Mucosa of gallbladder (tissue), 1 donor: ENCODE results near the gene STRN4. TPM values are rescaled to one million over a fixed set of nuclear protein-coding genes. Genes with fewer than 3 reads are reported as not detected.
A peak's percentile ranks its signal among the peaks of the same experiment; 100 is the strongest.
"Not testable (repeated sequence)": the region's sequence is repeated elsewhere in the genome, so short reads cannot be mapped to it uniquely, and the experiment has no call there.

Source experiments
- DNase-seq: peaks from one replicate; pipeline ENCODE4 v3.0.0-alpha.2; 2020; ENCODE audit warnings: low spot score
- total RNA-seq: library from RNA; stranded (reverse); gene quantifications from one replicate; pipeline ENCODE4 v1.2.1, GENCODE V29; 2021
- donor health status: DM: no; HTN: no; CAD: no.

STRN4 gene
- total RNA-seq, 1 donor from 2014 or later = 83.9 TPM

DNA sequence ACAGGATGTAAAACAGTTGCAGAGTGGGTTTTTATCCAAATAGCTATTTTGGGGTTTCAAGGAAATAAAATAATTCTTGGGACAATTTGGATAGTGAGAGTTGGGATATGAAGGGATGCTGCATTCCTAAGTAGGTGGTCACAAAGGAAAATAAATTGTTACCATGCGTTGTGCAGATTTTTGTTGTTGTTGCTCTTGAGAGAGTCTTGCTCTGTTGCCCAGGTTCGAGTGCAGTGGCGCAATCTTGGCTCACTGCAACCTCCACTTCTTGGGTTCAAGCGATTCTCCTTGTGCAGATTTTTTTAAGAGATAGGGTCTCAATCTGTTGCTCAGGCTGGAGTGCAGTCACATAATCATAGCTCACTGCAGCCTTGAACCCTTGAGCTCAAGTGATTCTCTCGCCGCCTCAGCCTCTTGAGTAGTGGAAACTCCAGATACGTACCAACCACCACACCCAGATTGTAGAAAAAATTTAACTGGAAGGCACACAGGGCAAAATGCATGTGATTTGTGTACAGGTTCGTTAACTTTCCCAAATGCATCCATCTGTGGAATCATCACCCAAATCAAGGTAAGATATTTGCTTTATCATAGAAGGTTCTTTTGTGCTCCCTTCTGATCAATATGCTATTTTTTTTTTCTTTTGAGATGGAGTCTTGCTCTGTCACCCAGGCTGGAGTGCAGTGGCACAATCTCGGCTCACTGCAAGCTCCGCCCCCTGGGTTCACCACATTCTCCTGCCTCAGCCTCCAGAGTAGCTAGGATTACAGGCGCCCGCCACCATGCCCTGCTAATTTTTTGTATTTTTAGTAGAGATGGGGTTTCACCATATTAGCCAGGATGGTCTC, 26.1 kb upstream of the STRN4 start:
- DNase-seq = no peak

GRCh38 chr19:46768746-46769145, 22.5 kb upstream of the STRN4 start:
- DNase-seq = peak; percentile 44

DNA sequence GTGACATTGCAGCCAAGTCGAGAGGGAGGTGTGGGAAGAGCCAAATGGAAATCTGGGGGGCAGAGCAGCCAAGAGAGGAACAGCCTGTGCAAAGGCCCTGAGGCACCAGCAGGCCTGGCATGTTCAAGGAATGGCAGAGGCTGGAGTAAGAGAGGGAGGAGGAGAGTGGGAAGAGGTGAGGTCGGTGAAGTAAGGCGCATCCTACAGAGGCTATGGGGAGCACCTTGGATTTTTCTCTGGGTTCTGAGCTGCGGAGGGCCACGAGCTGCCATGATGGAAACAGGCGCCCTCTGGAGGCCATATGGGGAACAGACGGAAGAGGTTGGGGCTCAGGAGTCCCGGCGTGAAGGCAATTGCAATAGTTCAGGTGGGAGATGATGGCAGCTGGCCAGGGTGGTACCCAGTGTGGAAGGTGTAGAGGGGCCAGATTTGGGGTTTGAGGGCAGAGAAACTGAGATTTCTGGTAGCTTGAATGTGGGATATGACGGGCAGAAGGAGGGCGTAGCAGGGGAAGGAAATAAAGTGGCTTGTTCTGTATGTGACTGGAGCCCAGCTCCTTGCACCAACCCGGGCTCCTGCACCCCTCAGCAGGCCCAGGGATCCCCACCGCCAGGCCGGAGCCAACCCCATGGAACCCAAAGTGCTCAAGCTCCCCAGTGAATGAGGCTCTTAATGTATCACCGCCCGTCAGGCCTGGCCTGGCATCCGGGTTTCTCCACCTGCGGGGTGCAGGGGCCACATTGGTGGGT, 20.5 kb upstream of the STRN4 start:
- DNase-seq = no peak

DNA sequence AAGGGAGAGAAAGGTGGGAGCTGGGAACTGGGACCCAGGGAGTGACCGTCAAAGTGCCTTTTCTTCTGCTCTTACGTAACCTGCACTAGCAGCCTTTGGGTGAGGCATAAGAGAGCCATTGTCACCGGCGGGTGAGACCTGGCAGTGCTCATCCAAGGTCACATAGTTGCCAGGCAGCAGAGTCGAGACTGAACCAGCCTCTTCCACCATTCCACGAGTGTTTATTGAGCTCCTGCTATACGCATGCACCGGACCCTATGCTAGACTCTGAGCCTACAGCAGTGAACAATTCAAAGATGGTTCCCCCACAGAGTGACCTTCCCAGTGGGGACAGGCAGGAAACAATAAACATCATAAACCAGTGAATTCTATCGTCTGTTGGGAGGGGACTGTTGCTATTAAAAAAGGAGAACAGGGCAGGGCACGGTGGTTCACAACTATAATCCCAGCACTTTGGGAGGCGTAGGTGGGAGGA, 18.6 kb upstream of the STRN4 start:
- DNase-seq = peak; percentile 78

GRCh38 chr19:46762245-46762890, 16.1 kb upstream of the STRN4 start:
- DNase-seq = no peak

DNA sequence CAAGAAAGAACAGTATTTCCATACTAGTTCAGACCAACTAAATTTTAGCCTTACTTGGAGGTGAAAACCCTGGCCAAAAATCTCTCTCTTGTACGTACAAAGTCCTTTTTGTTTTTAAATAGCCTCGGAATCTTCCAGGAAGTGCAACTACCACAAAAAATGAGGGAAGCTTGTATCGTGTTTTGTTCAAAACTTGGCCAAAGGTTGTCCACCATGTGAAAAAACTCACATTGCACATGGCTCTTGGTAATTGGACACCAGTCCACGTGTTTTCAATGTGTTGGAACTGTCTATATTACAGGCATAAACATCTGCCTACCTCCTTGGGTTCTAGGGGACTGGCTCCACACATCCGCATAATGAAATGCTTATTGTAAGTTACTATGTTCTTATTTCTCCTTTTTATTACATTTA, 15.2 kb upstream of the STRN4 start:
- no peak for DNase-seq

DNA sequence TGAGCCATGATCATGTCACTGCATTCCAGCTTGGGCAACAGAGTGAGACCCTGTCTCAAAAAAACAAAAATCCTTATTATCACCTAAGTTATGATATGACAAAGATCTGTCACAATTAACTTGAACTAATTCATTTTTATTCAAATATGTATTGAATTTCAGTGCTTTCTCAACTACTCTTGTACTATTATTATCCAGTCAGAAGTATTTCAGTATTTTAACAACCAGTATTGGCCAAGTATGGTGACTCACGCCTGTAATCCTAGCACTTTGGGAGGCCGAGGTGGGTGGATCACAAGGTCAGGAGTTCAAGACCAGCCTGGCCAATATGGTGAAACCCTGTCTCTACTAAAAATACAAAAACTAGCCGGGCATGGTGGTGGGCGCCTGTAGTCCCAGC, 14.6 kb upstream of the STRN4 start:
- DNase-seq = not testable (repeated sequence)

DNA sequence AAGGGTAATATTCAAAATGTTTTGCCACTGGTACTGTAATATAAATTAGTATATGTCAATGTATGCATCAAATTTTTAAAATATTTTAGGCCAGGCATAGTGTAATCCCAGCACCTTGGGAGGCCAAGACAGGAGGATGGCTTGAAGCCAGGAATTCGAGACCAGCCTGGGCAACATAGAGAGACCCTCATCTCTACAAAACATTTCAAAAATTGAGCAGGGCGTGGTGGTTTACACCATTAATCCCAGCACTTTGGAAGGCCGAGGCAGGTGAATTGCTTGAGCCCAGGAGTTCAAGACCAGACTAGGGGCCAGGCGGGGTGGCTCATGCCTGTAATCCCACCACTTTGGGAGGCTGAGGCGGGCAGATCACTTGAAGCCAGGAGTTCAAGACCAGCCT, 14.1 kb upstream of the STRN4 start:
- no peak for DNase-seq

GRCh38 chr19:46759817-46760333, 13.6 kb upstream of the STRN4 start:
- DNase-seq = peak; percentile 59

DNA sequence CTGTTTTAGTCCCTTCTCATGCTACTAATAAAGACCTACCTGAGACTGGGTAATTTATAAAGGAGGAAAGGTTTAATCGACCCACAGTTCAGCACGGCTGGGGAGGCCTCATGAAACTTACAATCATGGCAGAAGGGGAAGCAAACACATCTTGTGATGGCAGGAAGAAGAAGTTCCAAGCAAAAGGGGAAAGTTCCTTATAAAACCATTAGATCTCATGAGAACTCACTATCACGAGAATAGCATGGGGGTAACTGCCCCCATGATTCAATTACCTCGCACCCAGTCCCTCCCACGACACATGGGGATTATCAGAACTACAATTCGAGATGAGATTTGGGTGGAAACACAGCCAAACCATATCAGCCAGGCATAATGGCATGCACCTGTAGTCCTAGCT, 13.0 kb upstream of the STRN4 start:
- no peak for DNase-seq

GRCh38 chr19:46756544-46756888, 10.3 kb upstream of the STRN4 start:
- no peak for DNase-seq

- DNase-seq = no peak
Measured at GRCh38 chr19:46755853-46756543, 9.7 kb upstream of the STRN4 start.

DNA sequence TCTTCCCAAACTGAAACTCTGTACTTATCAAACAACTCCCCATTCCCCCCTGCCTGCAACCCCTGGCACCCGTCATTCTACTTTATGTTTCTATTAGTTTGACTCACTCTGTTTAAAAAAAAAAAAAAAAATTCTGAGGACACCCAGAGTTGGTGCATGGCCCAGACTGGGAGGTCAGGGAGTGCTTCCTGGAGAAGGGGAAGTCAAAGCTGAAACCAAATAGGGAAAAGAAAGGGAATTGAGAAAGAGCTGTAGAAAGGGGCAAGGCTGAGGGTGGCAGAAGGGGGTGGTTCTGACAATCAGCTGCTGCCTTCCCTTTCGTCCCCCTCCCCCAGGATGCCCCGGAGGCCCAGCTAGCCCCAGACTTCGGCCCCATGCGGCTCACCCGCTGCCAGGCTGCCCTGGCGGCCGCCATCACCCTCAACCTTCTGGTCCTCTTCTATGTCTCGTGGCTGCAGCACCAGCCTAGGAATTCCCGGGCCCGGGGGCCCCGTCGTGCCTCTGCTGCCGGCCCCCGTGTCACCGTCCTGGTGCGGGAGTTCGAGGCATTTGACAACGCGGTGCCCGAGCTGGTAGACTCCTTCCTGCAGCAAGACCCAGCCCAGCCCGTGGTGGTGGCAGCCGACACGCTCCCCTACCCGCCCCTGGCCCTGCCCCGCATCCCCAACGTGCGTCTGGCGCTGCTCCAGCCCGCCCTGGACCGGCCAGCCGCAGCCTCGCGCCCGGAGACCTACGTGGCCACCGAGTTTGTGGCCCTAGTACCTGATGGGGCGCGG, 9.0 kb upstream of the STRN4 start:
- DNase-seq = no peak

GRCh38 chr19:46753420-46754155, 7.3 kb upstream of the STRN4 start:
- DNase-seq = peak; percentile 51

DNA sequence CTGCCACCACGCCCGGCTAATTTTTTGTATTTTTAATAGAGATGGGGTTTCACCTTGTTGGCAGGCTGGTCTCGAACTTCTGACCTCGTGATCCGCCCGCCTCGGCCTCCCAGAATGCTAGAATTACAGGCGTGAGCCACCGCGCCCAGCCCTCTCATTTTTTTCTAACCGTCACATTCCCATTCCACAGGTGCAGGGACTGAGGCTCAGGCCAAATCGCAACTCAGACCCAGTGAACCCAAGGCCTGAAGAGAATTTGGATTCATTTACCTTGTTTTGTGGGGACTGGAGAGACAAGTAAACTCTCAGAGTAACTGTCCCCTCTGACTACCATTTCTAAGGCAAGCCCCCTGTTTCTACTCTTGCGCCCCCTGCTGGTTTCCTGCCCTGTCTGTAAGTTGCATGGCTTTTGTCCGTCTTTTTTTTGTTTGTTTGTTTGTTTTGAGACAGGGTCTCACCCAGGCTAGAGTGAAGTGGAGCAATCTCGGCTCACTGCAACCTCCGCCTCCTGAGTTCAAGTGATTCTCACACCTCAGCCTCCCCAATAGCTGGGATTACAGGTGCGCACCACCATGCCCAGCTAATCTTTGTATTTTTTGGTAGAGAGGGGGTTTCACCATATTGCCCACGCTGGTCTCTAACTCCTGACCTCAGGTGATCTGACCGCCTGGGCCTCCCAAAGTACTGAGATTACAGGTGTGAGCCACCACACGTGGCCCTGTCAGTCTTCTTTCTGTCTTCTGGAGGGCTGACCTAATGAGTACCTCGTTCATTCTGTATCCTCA, 2.3 kb upstream of the STRN4 start:
- DNase-seq = no peak

GRCh38 chr19:46745521-46746280, 549 bp downstream of the STRN4 start, which contains the start of gene FKRP:
Gene FKRP, plus strand, starts transcription at chr19:46746057. Its CDS starts 9,394 bp downstream, at chr19:46755451.
- no peak for DNase-seq

DNA sequence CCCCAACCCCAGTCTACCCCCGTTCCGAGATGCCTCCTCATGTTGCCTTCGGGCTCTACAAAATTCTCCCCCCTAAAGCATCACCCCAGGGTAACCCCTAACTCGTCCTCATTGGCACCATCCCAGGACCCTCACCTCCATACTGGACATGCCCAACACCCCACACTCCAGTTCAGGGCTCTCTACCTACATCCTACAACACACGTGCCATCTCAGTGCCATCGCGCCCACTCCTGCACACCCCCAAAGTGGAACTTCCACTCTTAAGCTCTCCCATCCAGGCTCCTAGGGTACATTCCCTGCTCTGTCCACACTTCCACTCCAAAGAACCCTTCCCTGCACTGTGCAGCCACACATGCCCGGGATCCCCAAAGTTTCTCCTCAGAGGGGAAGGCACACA, 1.2 kb downstream of the STRN4 start:
- DNase-seq = no peak

DNA sequence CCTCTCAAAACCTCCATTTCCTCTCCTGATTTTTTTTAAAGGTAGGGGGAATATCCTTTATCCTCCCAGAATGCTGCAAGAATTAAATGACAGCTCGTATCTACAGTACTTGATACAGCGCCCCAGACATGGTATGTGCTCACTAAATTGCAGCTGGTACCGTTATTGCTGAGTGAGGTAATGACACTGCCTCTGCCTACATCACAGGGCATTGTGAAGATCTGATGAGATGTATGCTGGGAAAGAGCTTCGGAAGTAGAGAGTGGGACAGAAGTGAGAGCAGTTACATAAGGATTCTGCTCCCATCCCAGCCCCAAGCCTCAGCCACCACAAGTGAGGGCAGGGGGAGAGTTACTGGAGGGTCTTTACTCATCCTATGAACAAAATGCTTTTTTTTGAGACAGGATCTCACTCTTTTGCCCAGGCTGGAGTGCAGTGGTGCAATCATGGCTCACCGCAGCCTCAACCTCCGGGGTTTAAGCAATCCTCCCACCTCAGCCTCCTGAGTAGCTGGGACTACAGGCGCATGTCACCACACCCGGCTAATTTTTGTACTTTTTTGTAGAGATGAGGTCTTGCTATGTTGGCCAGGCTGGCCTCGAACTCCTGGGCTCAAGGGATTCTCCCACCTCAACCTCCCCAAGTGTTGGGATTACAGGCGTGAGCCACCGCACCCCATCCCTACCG, 2.1 kb downstream of the STRN4 start:
- no peak for DNase-seq
